GM23338 (cell line): Measurements from ENCODE around the gene KCNS3. TPM values are rescaled to one million over a fixed set of nuclear protein-coding genes. Genes with fewer than 3 reads are reported as not detected.

Source experiments
- ATAC-seq: fragments of 200-7000 bp; cut with Tn5 transposase; 3 replicates; pipeline ENCODE4 v1.9.1; 2020
- DNase-seq: peaks from one replicate; pipeline ENCODE4 v3.0.0-alpha.2; 2015; ENCODE audit warnings: low spot score
- H2AFZ ChIP-seq: fragments of 200-600 bp; sonication (generic); 2 replicates; pipeline ENCODE4 v1.8.0; 2016; ENCODE audit warnings: antibody characterized with exemption, mild to moderate bottlenecking, moderate library complexity
- H3F3A ChIP-seq: fragments of 200-600 bp; sonication (generic); replicated peaks from 2 replicates; pipeline ENCODE4 v1.8.0; 2017; ENCODE audit warnings: antibody characterized with exemption, mixed run types, low read depth
- H3K27ac ChIP-seq: fragments of 200-600 bp; sonication (generic); 2 replicates; pipeline ENCODE4 v1.6.1; 2016; ENCODE audit warnings: low read depth
- H3K27me3 ChIP-seq: fragments of 200-600 bp; sonication (generic); 2 replicates; pipeline ENCODE4 v1.8.0; 2016; ENCODE audit warnings: mild to moderate bottlenecking, mixed run types, moderate library complexity; ENCODE audit not compliant: insufficient read depth
- H3K36me3 ChIP-seq: fragments of 200-600 bp; sonication (generic); 2 replicates; pipeline ENCODE4 v1.8.0; 2016; ENCODE audit warnings: mild to moderate bottlenecking; ENCODE audit not compliant: insufficient read depth
- H3K4me1 ChIP-seq: fragments of 200-600 bp; sonication (generic); 2 replicates; pipeline ENCODE4 v1.8.0; 2016; ENCODE audit warnings: mild to moderate bottlenecking, moderate library complexity; ENCODE audit not compliant: insufficient read depth
- H3K4me2 ChIP-seq: fragments of 200-600 bp; sonication (generic); 2 replicates; pipeline ENCODE4 v1.7.1; 2017; ENCODE audit warnings: mixed run types
- H3K4me3 ChIP-seq: fragments of 200-600 bp; sonication (generic); 2 replicates; pipeline ENCODE4 v1.6.1; 2016; ENCODE audit warnings: mixed run types
- H3K79me2 ChIP-seq: fragments of 200-600 bp; sonication (generic); replicated peaks from 2 replicates; pipeline ENCODE4 v1.8.0; 2017; ENCODE audit warnings: mild to moderate bottlenecking; ENCODE audit not compliant: insufficient read depth
- H3K9me2 ChIP-seq: fragments of 200-600 bp; sonication (generic); 2 replicates; pipeline ENCODE4 v1.8.0; 2017; ENCODE audit not compliant: insufficient read depth
- H4K20me1 ChIP-seq: fragments of 200-600 bp; sonication (generic); replicated peaks from 2 replicates; pipeline ENCODE4 v1.8.0; 2017; ENCODE audit warnings: mild to moderate bottlenecking; ENCODE audit not compliant: insufficient read depth
- H3K27ac Mint-ChIP-seq: 2 replicates; pipeline ENCODE4 v1.8.0; 2020; ENCODE audit warnings: inconsistent platforms, mild to moderate bottlenecking, moderate library complexity, mixed read lengths
- H3K27me3 Mint-ChIP-seq: 3 replicates; pipeline ENCODE4 v1.8.0; 2022; ENCODE audit warnings: low read depth, mild to moderate bottlenecking, moderate library complexity, mixed read lengths, inconsistent platforms; ENCODE audit not compliant: insufficient read depth, poor library complexity
- H3K36me3 Mint-ChIP-seq: 3 replicates; pipeline ENCODE4 v1.8.0; 2021; ENCODE audit warnings: low read depth, mild to moderate bottlenecking, inconsistent platforms, moderate library complexity, mixed read lengths
- H3K4me1 Mint-ChIP-seq: 3 replicates; pipeline ENCODE4 v1.8.0; 2020; ENCODE audit warnings: mild to moderate bottlenecking, inconsistent platforms, mixed read lengths
- H3K4me3 Mint-ChIP-seq: 3 replicates; pipeline ENCODE4 v1.8.0; 2021; ENCODE audit warnings: moderate library complexity, mild to moderate bottlenecking, inconsistent platforms, mixed read lengths
- H3K9me3 Mint-ChIP-seq: 3 replicates; pipeline ENCODE4 v1.8.0; 2020; ENCODE audit warnings: moderate library complexity, mild to moderate bottlenecking, inconsistent platforms, mixed read lengths
- CREB1 ChIP-seq: fragments of 250-450 bp; sonication (Bioruptor Pico); IDR thresholded peaks from 2 replicates; pipeline ENCODE4 v1.5.0; 2020; ENCODE audit warnings: low read depth, mild to moderate bottlenecking, moderate library complexity
- ETS1 ChIP-seq: IDR thresholded peaks from 2 replicates; pipeline ENCODE4 v1.6.1; 2016; ENCODE audit warnings: antibody characterized with exemption
- EZH2 ChIP-seq: fragments of 200-600 bp; sonication (generic); IDR thresholded peaks from one replicate; pipeline ENCODE4 v1.8.0; 2017; ENCODE audit warnings: antibody characterized with exemption, mild to moderate bottlenecking, low read depth; ENCODE audit not compliant: unreplicated experiment
- EZH2phosphoT487 ChIP-seq: fragments of 200-600 bp; sonication (generic); IDR thresholded peaks from one replicate; pipeline ENCODE4 v1.8.1; 2018; ENCODE audit warnings: antibody characterized with exemption; ENCODE audit not compliant: unreplicated experiment
- JUNB ChIP-seq: IDR thresholded peaks from one replicate; pipeline ENCODE4 v1.6.1; 2016; ENCODE audit warnings: antibody characterized with exemption; ENCODE audit not compliant: unreplicated experiment
- NANOG ChIP-seq: IDR thresholded peaks from 2 replicates; pipeline ENCODE4 v1.6.1; 2016; ENCODE audit warnings: antibody characterized with exemption, borderline replicate concordance
- POLR2AphosphoS5 ChIP-seq: IDR thresholded peaks from 2 replicates; pipeline ENCODE4 v1.6.1; 2016; ENCODE audit warnings: antibody characterized with exemption, low read depth
- REST ChIP-seq: IDR thresholded peaks from one replicate; pipeline ENCODE4 v1.6.1; 2018; ENCODE audit warnings: antibody characterized with exemption; ENCODE audit not compliant: unreplicated experiment
- STAT1 ChIP-seq: IDR thresholded peaks from one replicate; pipeline ENCODE4 v1.6.1; 2016; ENCODE audit warnings: antibody characterized with exemption; ENCODE audit not compliant: unreplicated experiment
- ZNF114 ChIP-seq: fragments of 250-450 bp; sonication (Bioruptor Pico); IDR thresholded peaks from 2 replicates; pipeline ENCODE4 v1.5.0; 2020; ENCODE audit warnings: mild to moderate bottlenecking, moderate library complexity
- ZNF331 ChIP-seq: fragments of 250-450 bp; sonication (Bioruptor Pico); IDR thresholded peaks from 2 replicates; pipeline ENCODE4 v1.5.0; 2020; ENCODE audit warnings: low read depth, mild to moderate bottlenecking, moderate library complexity
- ZNF462 ChIP-seq: fragments of 250-450 bp; sonication (Bioruptor Pico); IDR thresholded peaks from 2 replicates; pipeline ENCODE4 v1.5.0; 2020; ENCODE audit warnings: mild to moderate bottlenecking, moderate library complexity
- polyA plus RNA-seq: library from polyadenylated mRNA; unstranded; fragments of >200 nt; fragmentation: Nextera tagmentation; extraction: Ambion mirVana; gene quantifications from 2 replicates; pipeline ENCODE4 v1.2.1, GENCODE V29; 2016
- total RNA-seq: library from RNA; depleted of rRNA; stranded (reverse); fragments of >200 nt; shearing (Covaris generic); gene quantifications from 2 replicates; pipeline ENCODE4 v1.2.3, GENCODE V29; 2014
- TF ChIP-seq, protein P1 (sequence below), 2 experiments: fragments of 200-600 bp in 1 of 2; sonication (generic) in 1 of 2; conservative IDR thresholded peaks; 2 replicates each; pipeline versions ENCODE4 v1.5.1 to v1.6.1; 2016 to 2017; ENCODE audit warnings: antibody characterized with exemption in 2 of 2, low read depth in 2 of 2, mild to moderate bottlenecking in 2 of 2, moderate library complexity in 1 of 2

Gene KCNS3
- total and polyA plus RNA-seq, 2 experiments from 2014 or later = 23.2 to 80.0 TPM

- no peaks in the 10 kb centered on the region; the same call in 2 of the 3 replicates for H3K4me1 Mint-ChIP-seq
These were observed 21.4 kb downstream of the KCNS3 start for GRCh38 chr2:17899871-17900270.

More at GRCh38 chr2:17899871-17900270, 21.4 kb downstream of the KCNS3 start:
- Histone ChIP-seq H3F3A (no peaks in the 10 kb centered on the region), H4K20me1 (peaks cover 24% of the 10 kb centered on the region), H2AFZ (no peak overlapping the region), H3K27ac (no peak overlapping the region), H3K4me3 (no peak overlapping the region), H3K79me2 (peaks cover 98% of the 10 kb centered on the region), H3K27me3 (no peaks in the 10 kb centered on the region), H3K9me2 (no peaks in the 10 kb centered on the region), H3K36me3 (no peaks in the 10 kb centered on the region), H3K4me2 (no peak overlapping the region), H3K4me1 (peaks cover 4% of the 10 kb centered on the region; the same call in 1 of the 2 replicates)
- ATAC-seq (no peak), DNase-seq (no peak)
- TF ChIP-seq EZH2phosphoT487 (no peak), CREB1 (CRISPR knock-in tag) (no peak), STAT1 (no peak), EZH2 (no peak), JUNB (no peak), NANOG (no peak), ETS1 (no peak), REST (no peak), POLR2AphosphoS5 (no peak), ZNF114 (CRISPR knock-in tag) (no peak), ZNF331 (no peak), ZNF462 (CRISPR knock-in tag) (no peak)
- TF ChIP-seq, protein P1, sequence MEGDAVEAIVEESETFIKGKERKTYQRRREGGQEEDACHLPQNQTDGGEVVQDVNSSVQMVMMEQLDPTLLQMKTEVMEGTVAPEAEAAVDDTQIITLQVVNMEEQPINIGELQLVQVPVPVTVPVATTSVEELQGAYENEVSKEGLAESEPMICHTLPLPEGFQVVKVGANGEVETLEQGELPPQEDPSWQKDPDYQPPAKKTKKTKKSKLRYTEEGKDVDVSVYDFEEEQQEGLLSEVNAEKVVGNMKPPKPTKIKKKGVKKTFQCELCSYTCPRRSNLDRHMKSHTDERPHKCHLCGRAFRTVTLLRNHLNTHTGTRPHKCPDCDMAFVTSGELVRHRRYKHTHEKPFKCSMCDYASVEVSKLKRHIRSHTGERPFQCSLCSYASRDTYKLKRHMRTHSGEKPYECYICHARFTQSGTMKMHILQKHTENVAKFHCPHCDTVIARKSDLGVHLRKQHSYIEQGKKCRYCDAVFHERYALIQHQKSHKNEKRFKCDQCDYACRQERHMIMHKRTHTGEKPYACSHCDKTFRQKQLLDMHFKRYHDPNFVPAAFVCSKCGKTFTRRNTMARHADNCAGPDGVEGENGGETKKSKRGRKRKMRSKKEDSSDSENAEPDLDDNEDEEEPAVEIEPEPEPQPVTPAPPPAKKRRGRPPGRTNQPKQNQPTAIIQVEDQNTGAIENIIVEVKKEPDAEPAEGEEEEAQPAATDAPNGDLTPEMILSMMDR (conservative IDR thresholded peaks at IDR 0.05; ENCODE audit: low read depth in 2 of 2) = no peak
- Mint-ChIP-seq H3K27ac (peak overlapping the region; percentile 41; the same call in 1 of the 2 replicates), H3K9me3 (peaks cover 9% of the 10 kb centered on the region; the same call in 2 of the 3 replicates), H3K4me3 (no peak overlapping the region), H3K36me3 (peaks cover 18% of the 10 kb centered on the region), H3K27me3 (no peaks in the 10 kb centered on the region)
